NCI-H526 (cell line): Measurements from ENCODE around the gene ZNF513.

Experiments used
- DNase-seq, 2 experiments: peaks; one replicate each; lab custom pipeline; 2025; lab: John Stamatoyannopoulos, UW

The ZNF513 gene

DNA sequence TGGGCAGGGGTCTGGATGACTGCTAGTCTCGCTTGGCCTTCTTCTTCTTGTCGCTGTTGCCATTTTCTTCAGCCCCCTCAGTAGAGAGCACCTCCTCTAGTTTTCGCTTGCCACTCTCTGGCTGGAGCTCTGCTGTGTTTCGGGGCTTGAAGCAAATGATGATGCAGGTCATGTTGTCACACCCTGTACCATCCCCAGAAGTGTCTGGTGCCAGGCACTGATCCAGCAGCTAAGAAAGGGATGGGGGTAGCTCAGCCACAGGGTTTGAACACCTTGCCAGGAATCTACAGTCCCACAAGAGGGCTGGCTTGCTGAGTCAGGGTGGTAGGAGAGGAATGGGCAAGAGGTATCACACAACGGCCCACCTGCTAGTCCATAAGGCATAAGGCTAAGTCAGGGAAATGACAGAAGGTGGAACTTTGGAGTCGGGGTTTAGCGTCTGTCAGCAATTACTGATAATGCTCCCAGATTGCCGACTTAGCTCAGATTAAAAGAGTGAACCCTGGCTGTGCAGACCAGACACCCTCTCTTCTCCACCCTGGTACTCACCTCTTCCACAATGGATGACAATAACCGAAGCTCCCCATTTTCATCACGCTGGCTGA, 1.1 kb upstream of the ZNF513 start:
- DNase-seq, result no peak

DNA sequence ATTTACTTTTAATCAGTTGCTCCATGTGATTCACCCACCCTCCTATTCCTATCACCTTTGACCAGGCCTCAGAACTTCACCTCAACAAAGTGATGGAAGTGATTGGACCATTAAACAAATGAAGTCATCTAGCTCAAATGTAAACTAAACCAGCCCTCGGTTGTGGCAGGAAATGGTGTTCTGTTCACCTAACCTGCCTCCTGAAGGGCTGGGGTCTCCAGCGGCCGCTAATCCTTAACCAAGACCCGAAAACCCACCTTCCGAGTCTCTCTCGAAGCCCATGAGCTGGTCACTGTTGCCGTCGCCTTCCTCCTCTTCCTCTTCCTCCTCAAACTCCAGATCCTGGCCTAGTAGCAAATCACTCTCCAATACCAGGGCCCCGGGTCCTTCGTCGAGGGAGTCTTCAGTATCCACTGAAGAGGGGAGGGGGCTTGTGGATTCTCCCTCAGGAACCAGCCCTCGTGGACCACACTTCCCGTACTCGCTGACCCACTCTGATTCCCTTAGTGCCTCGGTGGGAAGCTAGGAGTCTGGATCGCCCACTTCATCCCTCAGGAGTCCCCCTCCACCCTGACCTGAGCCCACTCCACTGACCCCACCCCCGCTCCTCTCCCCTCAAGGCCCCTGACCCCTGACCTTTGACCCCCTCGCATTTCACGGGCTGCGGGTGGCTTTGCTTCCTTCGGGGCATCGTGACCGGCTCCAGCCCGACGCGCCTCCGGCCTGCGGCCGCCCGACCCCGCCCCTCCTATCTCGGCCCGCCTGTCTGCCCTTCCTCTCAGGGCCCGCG, 503 bp downstream of the ZNF513 start:
- no peak for DNase-seq

DNA sequence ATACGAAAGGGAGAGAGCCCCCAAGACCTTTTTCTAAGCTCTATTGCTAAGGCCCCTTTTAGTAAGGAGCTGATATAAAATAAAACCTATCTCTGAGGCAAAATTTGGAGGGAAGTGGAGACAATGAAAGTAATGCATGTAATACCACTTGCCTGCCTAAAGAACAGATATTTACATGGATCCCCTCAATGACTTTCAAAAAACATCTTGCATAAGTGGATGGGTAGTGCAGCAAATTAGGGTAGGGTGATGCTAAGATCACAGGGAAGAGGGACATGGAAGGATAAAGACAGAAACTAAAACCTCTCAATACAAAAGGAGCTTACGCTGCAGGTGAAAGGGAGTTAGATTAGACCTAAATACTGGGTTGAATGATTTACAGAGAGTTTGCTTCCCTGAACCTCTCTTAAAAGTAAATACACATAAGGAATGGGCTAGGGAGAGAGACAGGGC, 1.1 kb downstream of the ZNF513 start:
- no peak for DNase-seq

DNA sequence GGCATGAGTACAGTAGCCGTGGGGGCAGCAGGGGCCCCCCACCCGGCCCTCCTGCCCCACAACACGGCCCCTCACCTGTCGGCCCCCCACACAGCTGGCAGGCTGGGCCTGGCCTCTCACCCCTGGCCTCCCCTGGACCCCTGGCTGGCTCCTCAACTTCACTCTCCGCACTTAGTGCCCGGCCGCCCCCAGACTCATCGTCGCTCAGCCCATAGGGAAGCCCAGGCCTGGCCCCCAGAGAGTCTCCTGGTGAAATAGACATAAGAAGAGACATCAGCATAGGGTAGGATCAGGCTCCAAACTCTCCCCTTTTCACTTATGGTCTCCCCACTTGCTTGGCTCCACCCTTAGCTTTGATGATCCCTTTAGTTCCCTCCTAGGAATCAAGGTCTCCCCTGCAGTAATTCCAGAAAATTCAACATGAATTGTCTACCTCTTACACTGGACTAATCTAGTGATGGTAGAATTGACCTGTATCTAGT, 1.7 kb downstream of the ZNF513 start:
- no peak for DNase-seq

DNA sequence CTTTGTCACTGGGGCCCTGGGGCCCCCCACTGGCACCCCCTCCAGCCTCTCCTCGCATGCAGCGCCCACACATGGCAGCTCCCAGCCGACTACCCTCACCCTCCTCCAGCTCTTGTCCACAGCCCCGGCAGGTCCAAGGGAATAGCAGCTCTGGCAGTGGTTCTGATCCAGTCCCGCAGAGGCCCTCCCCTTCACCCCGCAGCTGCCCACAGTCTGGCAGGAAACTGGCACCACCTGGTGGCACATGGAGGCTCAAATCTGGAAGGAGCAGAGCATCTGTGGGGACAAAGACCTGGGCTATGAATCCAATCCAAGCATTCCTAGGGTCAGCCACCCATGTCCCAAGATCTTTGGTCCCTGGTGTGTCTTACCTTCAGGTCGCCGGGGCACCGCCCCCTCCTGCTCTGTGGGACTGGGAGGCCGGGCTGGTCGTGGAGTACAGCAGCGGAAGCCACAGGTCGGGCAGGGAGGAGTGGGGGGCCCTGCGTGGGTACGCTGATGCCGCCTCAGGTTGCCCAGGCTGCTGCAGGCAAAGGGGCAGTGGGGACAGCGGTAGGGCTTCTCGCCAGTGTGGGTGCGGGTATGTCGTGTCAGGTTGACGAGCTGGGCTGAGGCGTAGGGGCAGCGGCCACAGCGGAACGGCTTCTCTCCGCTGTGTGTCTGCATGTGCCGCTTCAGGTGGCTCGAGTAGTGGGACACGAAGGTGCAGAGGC, 2.3 kb downstream of the ZNF513 start:
- DNase-seq, result peak in 1 of 2 experiments; percentile 7

- no peak for DNase-seq
Observed at GRCh38 chr2:27377618-27378095, 2.9 kb downstream of the ZNF513 start.

- no peak for DNase-seq
Observed at GRCh38 chr2:27376866-27377617, 3.5 kb downstream of the ZNF513 start.

DNA sequence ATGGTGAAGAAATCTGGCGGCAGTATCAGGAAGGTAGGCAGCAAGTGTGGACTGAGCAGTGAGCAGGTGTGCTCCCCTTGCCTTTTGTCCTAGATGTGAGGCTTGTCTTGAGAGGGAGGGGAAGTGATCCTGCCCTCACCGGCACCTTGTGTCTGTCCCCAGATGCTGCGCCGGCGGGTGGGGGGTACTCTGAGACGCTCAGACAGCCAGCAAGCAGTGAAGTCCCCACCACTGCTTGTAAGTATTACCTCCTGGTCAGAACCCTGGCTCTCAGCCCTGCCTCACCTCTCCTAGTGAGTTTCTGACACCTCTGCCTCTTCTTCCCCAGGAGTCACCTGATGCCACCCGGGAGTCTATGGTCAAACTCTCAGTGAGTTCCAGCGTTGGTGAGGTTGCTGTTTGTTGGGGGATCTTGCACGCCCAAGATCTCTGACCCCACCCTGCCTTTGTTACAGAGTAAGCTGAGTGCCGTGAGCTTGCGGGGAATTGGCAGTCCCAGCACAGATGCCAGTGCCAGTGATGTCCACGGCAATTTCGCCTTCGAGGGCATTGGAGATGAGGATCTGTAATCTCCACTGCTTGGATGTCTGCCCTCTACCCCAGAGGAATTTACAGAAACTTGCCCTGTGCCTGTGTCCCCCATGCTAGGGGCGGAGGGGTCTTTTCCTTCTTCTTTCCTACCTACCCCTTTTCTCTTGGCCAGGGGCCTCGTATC, 4.2 kb downstream of the ZNF513 start:
- no peak for DNase-seq

DNA sequence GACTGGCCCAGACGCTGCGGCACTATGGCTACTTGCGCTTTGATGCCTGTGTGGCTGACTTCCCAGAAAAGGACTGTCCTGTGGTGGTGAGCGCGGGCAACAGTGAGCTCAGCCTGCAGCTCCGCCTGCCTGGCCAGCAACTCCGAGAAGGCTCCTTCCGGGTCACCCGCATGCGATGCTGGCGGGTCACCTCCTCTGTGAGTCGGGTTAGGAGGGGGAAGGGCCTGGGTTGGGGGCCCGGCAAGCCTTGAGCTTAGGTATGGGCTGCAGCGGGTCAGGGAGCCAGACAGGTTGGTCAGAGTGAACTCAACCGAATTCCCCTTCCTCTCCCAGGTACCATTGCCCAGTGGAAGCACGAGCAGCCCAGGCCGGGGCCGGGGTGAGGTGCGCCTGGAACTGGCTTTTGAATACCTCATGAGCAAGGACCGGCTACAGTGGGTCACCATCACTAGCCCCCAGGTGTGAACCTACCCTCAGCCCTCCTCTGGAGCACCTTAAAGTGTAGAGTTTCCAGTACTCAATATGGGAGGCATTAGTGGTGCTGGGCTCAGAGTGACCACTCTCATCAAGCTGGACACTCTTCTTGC, 4.9 kb downstream of the ZNF513 start:
- DNase-seq, result no peak

- DNase-seq, result no peak
Observed at GRCh38 chr2:27373567-27373966, 7.0 kb downstream of the ZNF513 start.

DNA sequence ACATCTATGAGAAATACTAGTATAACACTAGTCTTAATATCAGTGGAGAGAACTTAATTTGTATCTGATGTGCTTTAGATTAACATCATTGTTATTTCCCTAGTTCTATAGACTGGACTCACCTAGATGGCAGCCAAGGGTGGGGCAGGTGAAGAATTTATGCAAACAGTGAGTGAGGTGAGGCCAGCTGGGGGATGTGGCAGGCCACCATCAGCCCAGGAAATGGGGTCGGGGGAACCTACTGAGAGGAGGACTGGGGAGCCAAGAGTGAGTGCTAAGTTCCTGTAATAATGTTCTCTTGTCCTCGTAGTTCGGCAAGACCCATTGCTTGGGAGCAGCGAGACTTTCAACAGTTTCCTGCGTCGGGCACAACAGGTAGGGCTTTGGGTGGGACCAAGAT, 7.6 kb downstream of the ZNF513 start:
- DNase-seq, result no peak

- DNase-seq, result peak; percentile 12 to 36
Observed at GRCh38 chr2:27370816-27371620, 9.5 kb downstream of the ZNF513 start.

GRCh38 chr2:27370026-27370815, 10.3 kb downstream of the ZNF513 start, which contains the start of the genes EIF2B4 and SNX17:
Gene EIF2B4, minus strand, starts transcription at chr2:27370338. Its CDS starts 24 bp downstream, at chr2:27370314.
Gene SNX17, plus strand, starts transcription at chr2:27370616. Its CDS starts 128 bp downstream, at chr2:27370744.
- DNase-seq, result peak; percentile 97 to 99

- DNase-seq, result peak; percentile 23 to 75
Observed at GRCh38 chr2:27369471-27370025, 11.0 kb downstream of the ZNF513 start.

DNA sequence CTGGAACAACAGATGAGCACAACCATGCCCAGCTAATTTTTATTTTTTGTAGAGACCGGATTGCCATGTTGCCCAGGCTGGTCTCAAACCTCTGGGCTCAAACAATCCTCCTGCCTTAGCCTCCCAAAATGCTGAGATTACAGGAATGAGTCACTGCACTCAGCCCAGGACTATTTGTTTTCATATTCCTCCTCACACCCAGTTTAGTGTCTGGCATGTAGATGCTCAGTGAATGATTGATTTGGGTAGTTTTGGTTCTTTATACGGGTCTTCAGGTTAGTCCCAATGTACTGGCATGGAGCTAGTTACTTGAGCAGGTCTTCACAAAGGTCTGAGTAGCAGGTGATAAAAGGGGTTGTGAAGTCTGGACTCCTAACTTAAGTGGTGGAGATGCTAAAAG, 16.6 kb downstream of the ZNF513 start:
- DNase-seq, result no peak

DNA sequence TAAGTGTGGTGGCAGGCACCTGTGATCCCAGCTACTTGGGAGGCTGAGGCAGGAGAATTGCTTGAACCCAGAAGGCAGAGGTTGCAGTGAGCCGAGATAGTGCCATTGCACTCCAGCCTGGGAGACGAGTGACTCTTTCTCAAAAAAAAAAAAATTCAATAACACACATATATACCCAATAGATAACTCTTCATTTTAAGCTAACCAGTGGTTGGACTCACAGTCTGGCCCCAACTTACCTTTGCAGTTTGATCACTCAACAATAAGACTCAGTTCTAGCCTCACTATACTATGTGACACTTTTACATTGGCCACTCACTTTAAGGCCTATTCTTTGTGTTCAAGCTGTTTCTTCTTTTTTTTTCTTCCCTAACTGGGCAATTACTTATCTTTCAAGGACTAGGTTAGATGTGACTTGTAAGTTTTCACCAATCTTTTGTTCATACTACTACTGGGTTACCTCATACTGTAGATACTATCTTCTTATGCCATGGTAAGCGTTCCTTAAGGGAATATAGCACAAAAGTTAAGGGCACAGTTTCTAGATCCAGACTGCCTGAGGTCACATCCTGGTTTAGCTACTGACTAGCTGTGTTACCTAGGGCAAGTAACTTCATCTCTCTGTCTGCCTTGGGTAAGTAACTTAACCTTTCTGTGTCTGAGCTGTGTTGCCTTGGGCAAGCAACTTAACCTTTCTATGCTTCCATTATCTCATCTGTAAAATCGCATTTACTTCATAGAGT, 17.7 kb downstream of the ZNF513 start:
- DNase-seq, result no peak

- DNase-seq, result peak; percentile 98 to 99
Observed at GRCh38 chr2:27356382-27357181, 24.0 kb downstream of the ZNF513 start, which contains the start of gene GTF3C2. Gene GTF3C2, minus strand, starts transcription at chr2:27356764. Its CDS starts 13,210 bp downstream, at chr2:27343554.
